PC-9 (cell line): ENCODE data around the gene KLK3. TPM values are rescaled to one million over a fixed set of nuclear protein-coding genes. Genes with fewer than 3 reads are reported as not detected.

Experiments
- BruUV-seq: library from RNA; stranded (reverse); fragments of 400-500 nt; replicated peaks from 2 replicates; lab custom pipeline; 2021; lab: Mats Ljungman, UMichigan
- CTCF ChIA-PET: fragments of 300-600 bp; sonication (Branson Sonifier 250); formaldehyde crosslinking; loops from one replicate; lab custom pipeline; 2022; ENCODE audit warnings: antibody characterized with exemption; lab: Charles Lee
- POLR2A ChIA-PET: fragments of 300-600 bp; sonication (Branson Sonifier 250); formaldehyde crosslinking; loops from one replicate; lab custom pipeline; 2022; ENCODE audit warnings: antibody characterized with exemption; ENCODE audit not compliant: unreplicated experiment; lab: Charles Lee
- DNase-seq, 2 experiments: peaks; one replicate each; pipeline versions ENCODE4 v3.0.0 to v3.0.0-alpha.2; 2015 to 2022; ENCODE audit warnings: mixed read lengths in 1 of 2
- H2AFZ ChIP-seq: fragments of 200-600 bp; sonication (generic); 2 replicates; pipeline ENCODE4 v1.8.1; 2017; ENCODE audit warnings: antibody characterized with exemption
- H3F3A ChIP-seq: fragments of 200-600 bp; sonication (generic); 2 replicates; pipeline ENCODE4 v1.8.1; 2017; ENCODE audit warnings: antibody characterized with exemption, mild to moderate bottlenecking, low read depth; ENCODE audit not compliant: insufficient read depth
- H3K27ac ChIP-seq: fragments of 200-600 bp; sonication (generic); 2 replicates; pipeline ENCODE4 v1.6.1; 2016; ENCODE audit warnings: mixed run types
- H3K27me3 ChIP-seq: fragments of 200-600 bp; sonication (generic); 2 replicates; pipeline ENCODE4 v1.6.1; 2016; ENCODE audit warnings: low read depth, mixed run types; ENCODE audit not compliant: insufficient read depth
- H3K36me3 ChIP-seq: fragments of 200-600 bp; sonication (generic); 2 replicates; pipeline ENCODE4 v1.6.1; 2016; ENCODE audit warnings: low read depth, mixed run types
- H3K4me1 ChIP-seq: fragments of 200-600 bp; sonication (generic); replicated peaks from 2 replicates; pipeline ENCODE4 v1.6.1; 2016; ENCODE audit warnings: mixed run types; ENCODE audit not compliant: insufficient read depth
- H3K4me2 ChIP-seq: fragments of 200-600 bp; sonication (generic); 2 replicates; pipeline ENCODE4 v1.6.1; 2017; ENCODE audit warnings: mixed run types
- H3K4me3 ChIP-seq: fragments of 200-600 bp; sonication (generic); 2 replicates; pipeline ENCODE4 v1.6.1; 2016; ENCODE audit warnings: mixed run types
- H3K79me2 ChIP-seq: fragments of 200-600 bp; sonication (generic); 2 replicates; pipeline ENCODE4 v1.6.1; 2017; ENCODE audit warnings: low read depth, mixed run types
- H3K9me2 ChIP-seq: fragments of 200-600 bp; sonication (generic); 2 replicates; pipeline ENCODE4 v1.8.1; 2017; ENCODE audit warnings: mild to moderate bottlenecking; ENCODE audit not compliant: insufficient read depth
- H3K9me3 ChIP-seq: fragments of 200-600 bp; sonication (generic); 2 replicates; pipeline ENCODE4 v1.8.1; 2016; ENCODE audit warnings: low read depth; ENCODE audit not compliant: insufficient read depth
- H4K20me1 ChIP-seq: fragments of 200-600 bp; sonication (generic); 2 replicates; pipeline ENCODE4 v1.8.1; 2017; ENCODE audit not compliant: insufficient read depth
- EZH2 ChIP-seq: fragments of 200-600 bp; sonication (generic); IDR thresholded peaks from 2 replicates; pipeline ENCODE4 v1.8.0; 2017; ENCODE audit warnings: antibody characterized with exemption, low read depth
- intact Hi-C: fragments of 100-400 bp; cut with micrococcal nuclease; formaldehyde crosslinking; loops from one replicate; pipeline ENCODE4 v1.10.0; 2022; ENCODE audit not compliant: unreplicated experiment
- total RNA-seq: library from RNA; stranded (reverse); gene quantifications from 2 replicates; pipeline ENCODE4 v1.2.3, GENCODE V29; 2021
- TF ChIP-seq, protein P1 (sequence below): fragments of 200-600 bp; sonication (generic); conservative IDR thresholded peaks from 2 replicates; pipeline ENCODE4 v1.6.1; 2017; ENCODE audit warnings: mixed run types, antibody characterized with exemption, mild to moderate bottlenecking, moderate library complexity

KLK3 gene
- total RNA-seq, 1 experiment from 2014 or later = not detected

GRCh38 chr19:50858886-50859285 lies 4.2 kb downstream of the KLK3 start:
- H2AFZ ChIP-seq = no peak overlapping the region
- no peaks in the 10 kb centered on the region; the same call in 1 of the 2 replicates for H3K9me3 ChIP-seq
- H3K4me3 ChIP-seq = no peak overlapping the region
- no peak overlapping the region for H3K27ac ChIP-seq
- no peaks in the 10 kb centered on the region for H3K9me2 ChIP-seq
- DNase-seq = no peak
- no peaks in the 10 kb centered on the region for H3K36me3 ChIP-seq
- no peaks in the 10 kb centered on the region for H3F3A ChIP-seq
- intact Hi-C loops = no loop called here
- H3K79me2 ChIP-seq = no peaks in the 10 kb centered on the region
- BruUV-seq = no TSS peak
- H3K27me3 ChIP-seq = peaks cover 95% of the 10 kb centered on the region
- TF ChIP-seq, protein P1, sequence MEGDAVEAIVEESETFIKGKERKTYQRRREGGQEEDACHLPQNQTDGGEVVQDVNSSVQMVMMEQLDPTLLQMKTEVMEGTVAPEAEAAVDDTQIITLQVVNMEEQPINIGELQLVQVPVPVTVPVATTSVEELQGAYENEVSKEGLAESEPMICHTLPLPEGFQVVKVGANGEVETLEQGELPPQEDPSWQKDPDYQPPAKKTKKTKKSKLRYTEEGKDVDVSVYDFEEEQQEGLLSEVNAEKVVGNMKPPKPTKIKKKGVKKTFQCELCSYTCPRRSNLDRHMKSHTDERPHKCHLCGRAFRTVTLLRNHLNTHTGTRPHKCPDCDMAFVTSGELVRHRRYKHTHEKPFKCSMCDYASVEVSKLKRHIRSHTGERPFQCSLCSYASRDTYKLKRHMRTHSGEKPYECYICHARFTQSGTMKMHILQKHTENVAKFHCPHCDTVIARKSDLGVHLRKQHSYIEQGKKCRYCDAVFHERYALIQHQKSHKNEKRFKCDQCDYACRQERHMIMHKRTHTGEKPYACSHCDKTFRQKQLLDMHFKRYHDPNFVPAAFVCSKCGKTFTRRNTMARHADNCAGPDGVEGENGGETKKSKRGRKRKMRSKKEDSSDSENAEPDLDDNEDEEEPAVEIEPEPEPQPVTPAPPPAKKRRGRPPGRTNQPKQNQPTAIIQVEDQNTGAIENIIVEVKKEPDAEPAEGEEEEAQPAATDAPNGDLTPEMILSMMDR = no peak
- no peak for TF ChIP-seq EZH2
- H4K20me1 ChIP-seq = no peaks in the 10 kb centered on the region
- no peak overlapping the region for H3K4me2 ChIP-seq
- H3K4me1 ChIP-seq = no peaks in the 10 kb centered on the region
- ChIA-PET CTCF (no interaction called here), POLR2A (no interaction called here)

DNA sequence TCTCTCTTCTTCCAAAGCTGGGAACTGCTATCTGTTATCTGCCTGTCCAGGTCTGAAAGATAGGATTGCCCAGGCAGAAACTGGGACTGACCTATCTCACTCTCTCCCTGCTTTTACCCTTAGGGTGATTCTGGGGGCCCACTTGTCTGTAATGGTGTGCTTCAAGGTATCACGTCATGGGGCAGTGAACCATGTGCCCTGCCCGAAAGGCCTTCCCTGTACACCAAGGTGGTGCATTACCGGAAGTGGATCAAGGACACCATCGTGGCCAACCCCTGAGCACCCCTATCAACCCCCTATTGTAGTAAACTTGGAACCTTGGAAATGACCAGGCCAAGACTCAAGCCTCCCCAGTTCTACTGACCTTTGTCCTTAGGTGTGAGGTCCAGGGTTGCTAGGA lies 5.1 kb downstream of the KLK3 start:
- no peak for DNase-seq
- no peaks in the 10 kb centered on the region for H3K36me3 ChIP-seq
- H3K4me2 ChIP-seq = no peak overlapping the region
- H3K9me2 ChIP-seq = no peaks in the 10 kb centered on the region
- H3K79me2 ChIP-seq = no peaks in the 10 kb centered on the region
- no peaks in the 10 kb centered on the region for H3K4me1 ChIP-seq
- no peaks in the 10 kb centered on the region for H4K20me1 ChIP-seq
- no peak overlapping the region for H3K4me3 ChIP-seq
- BruUV-seq = no TSS peak
- ChIA-PET POLR2A (no interaction called here), CTCF (no interaction called here)
- H3K9me3 ChIP-seq = no peaks in the 10 kb centered on the region; the same call in 1 of the 2 replicates
- no peak overlapping the region for H2AFZ ChIP-seq
- peaks cover 95% of the 10 kb centered on the region for H3K27me3 ChIP-seq
- no peak overlapping the region for H3K27ac ChIP-seq
- H3F3A ChIP-seq = no peaks in the 10 kb centered on the region
- no peak for TF ChIP-seq EZH2
- TF ChIP-seq, protein P1 = no peak
- intact Hi-C loops = no loop called here

- CTCF ChIA-PET = no interaction called here
- H3K9me3 ChIP-seq = no peaks in the 10 kb centered on the region; the same call in 1 of the 2 replicates
- no peak overlapping the region for H3K27ac ChIP-seq
- H3K27me3 ChIP-seq = peaks cover 93% of the 10 kb centered on the region
- H3K4me3 ChIP-seq = no peak overlapping the region
- no peak overlapping the region for H3K4me2 ChIP-seq
- no peaks in the 10 kb centered on the region for H3F3A ChIP-seq
- H3K79me2 ChIP-seq = no peaks in the 10 kb centered on the region
- no peaks in the 10 kb centered on the region for H3K36me3 ChIP-seq
- POLR2A ChIA-PET = no interaction called here
- BruUV-seq = no TSS peak
- H3K9me2 ChIP-seq = no peaks in the 10 kb centered on the region
- no peak overlapping the region for H2AFZ ChIP-seq
- intact Hi-C loops = no loop called here
- no peak for TF ChIP-seq EZH2
- TF ChIP-seq, protein P1 = no peak
- DNase-seq = no peak
- no peaks in the 10 kb centered on the region for H4K20me1 ChIP-seq
- no peaks in the 10 kb centered on the region for H3K4me1 ChIP-seq
Observed at GRCh38 chr19:50861010-50861409, 6.3 kb downstream of the KLK3 start.
